Ascending aorta (tissue), 2 donors: ENCODE data around the gene SCPEP1. TPM values are rescaled to one million over a fixed set of nuclear protein-coding genes. Genes with fewer than 3 reads are reported as not detected.

Experiments
- DNase-seq, 2 donors: peaks; one replicate each; pipeline ENCODE4 v3.0.0-alpha.2; 2019; ENCODE audit warnings: low spot score in 2 of 2
- H3K27ac ChIP-seq, 2 donors: fragments of 200-600 bp; sonication (generic); one replicate each; pipeline ENCODE4 v1.5.1; 2016 to 2017; ENCODE audit warnings: mild to moderate bottlenecking in 1 of 2
- H3K27me3 ChIP-seq: fragments of 200-600 bp; sonication (generic); one replicate; pipeline ENCODE4 v1.5.1; 2017
- H3K36me3 ChIP-seq, 2 donors: fragments of 200-600 bp; sonication (generic); one replicate each; pipeline ENCODE4 v1.5.1; 2016
- H3K4me1 ChIP-seq, 2 donors: fragments of 200-600 bp; sonication (generic); one replicate each; pipeline ENCODE4 v1.5.1; 2016 to 2017; ENCODE audit warnings: mild to moderate bottlenecking in 1 of 2
- H3K4me3 ChIP-seq, 2 donors: fragments of 200-600 bp; sonication (generic); one replicate each; pipeline ENCODE4 v1.5.1; 2016 to 2017; ENCODE audit warnings: mild to moderate bottlenecking in 1 of 2
- H3K9me3 ChIP-seq, 2 donors: fragments of 200-600 bp; sonication (generic); one replicate each; pipeline ENCODE4 v1.5.1; 2016
- intact Hi-C: fragments of 100-400 bp; cut with DNase I; formaldehyde crosslinking; loops from one replicate; pipeline ENCODE4 v1.15.1; 2023
- total RNA-seq: library from RNA; depleted of rRNA; stranded (reverse); fragments of >200 nt; gene quantifications from one replicate; pipeline ENCODE4 v1.1.0, GENCODE V29; 2016
- TF ChIP-seq, protein P1 (sequence below), 3 experiments: fragments of 200-600 bp in 2 of 3; fragments of 450-650 bp in 1 of 3; sonication (generic) in 2 of 3; IDR thresholded peaks; one replicate each; pipeline ENCODE4 v1.5.1; 2016 to 2019; ENCODE audit warnings: antibody characterized with exemption in 3 of 3, mild to moderate bottlenecking in 1 of 3, moderate library complexity in 1 of 3

SCPEP1 gene
- total RNA-seq, 1 donor from 2014 or later = 76.2 TPM

DNA sequence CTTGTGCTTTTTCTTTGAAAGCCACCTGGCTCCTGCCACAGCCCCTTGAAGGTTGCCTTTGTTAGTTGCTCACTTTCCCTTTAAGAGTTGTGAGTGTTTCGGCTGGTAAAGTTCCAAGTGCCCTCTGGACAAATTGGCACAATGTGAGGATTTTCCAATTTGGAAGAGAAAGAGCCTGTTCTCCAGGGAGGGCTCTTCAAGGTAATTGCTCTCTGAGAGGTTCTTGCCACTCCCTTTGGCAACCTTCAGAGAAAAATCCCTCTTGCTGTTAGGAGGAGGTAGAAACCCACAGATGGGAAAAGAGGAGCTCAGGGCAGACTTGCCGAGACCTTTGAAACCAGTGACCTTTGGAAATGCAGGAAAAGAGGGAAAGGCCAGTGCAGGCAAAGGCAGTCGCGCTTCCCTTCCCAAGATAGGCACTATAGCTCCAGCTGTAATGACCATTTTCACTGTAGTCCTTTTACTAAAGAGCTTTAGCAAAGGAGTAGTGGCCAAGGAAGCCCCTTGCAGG, 58.1 kb downstream of the SCPEP1 start:
- Histone ChIP-seq H3K27me3 (no peaks in the 10 kb centered on the region), H3K36me3 (no peaks in the 10 kb centered on the region), H3K4me3 (peak overlapping the region in 1 of 2 donors; percentile 14), H3K4me1 (peaks cover 8 to 43% of the 10 kb centered on the region in 2 donors), H3K27ac (peak overlapping the region; percentile 6 to 39), H3K9me3 (no peaks in the 10 kb centered on the region)
- intact Hi-C loops = no loop called here
- DNase-seq = peak in 1 of 2 donors; percentile 71
- TF ChIP-seq, protein P1, sequence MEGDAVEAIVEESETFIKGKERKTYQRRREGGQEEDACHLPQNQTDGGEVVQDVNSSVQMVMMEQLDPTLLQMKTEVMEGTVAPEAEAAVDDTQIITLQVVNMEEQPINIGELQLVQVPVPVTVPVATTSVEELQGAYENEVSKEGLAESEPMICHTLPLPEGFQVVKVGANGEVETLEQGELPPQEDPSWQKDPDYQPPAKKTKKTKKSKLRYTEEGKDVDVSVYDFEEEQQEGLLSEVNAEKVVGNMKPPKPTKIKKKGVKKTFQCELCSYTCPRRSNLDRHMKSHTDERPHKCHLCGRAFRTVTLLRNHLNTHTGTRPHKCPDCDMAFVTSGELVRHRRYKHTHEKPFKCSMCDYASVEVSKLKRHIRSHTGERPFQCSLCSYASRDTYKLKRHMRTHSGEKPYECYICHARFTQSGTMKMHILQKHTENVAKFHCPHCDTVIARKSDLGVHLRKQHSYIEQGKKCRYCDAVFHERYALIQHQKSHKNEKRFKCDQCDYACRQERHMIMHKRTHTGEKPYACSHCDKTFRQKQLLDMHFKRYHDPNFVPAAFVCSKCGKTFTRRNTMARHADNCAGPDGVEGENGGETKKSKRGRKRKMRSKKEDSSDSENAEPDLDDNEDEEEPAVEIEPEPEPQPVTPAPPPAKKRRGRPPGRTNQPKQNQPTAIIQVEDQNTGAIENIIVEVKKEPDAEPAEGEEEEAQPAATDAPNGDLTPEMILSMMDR (IDR thresholded peaks at IDR 0.05) = no peak

DNA sequence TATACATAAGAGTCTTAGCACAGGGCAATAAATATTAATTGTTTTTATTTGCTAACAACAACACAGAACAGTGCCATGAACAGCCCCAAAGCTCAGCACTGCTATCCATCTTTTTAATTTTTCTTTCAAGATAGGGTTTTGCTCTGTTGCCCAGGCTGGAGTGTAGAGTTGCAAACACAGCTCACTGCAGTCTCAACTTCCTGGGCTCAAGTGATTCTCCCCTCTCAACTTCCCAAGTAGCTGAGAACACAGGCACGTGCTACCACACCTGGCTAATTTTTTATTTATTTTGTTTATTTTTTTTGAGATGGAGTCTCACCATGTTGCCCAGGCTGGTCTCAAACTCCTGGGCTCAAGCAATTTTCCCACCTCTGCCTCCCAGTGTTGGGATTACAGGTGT, 59.5 kb downstream of the SCPEP1 start:
- intact Hi-C loops = no loop called here
- H3K36me3 ChIP-seq = no peaks in the 10 kb centered on the region
- TF ChIP-seq, protein P1 (IDR thresholded peaks at IDR 0.05) = no peak
- no peak for DNase-seq
- no peaks in the 10 kb centered on the region for H3K27me3 ChIP-seq
- H3K27ac ChIP-seq = no peak overlapping the region
- peaks cover 8 to 36% of the 10 kb centered on the region in 2 donors for H3K4me1 ChIP-seq
- H3K4me3 ChIP-seq = no peak overlapping the region
- no peaks in the 10 kb centered on the region for H3K9me3 ChIP-seq

DNA sequence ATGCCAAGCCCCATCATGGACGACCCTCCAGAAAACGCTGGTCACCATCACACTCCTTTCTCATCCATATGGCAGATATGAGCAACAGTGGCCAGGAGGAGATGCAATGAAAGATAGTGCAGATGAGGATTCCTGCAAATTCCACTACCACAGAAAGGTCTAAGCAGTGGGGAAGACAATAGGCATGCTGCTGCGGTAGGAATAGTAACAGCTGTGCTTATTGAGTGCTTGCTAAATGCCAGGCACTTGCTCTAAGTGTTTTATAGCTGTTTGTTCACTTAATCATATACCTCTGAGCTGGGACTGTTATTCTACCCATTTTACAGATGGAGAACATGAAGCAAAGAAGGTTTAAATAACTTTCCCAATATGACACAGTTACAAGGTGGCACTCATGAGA, 60.6 kb downstream of the SCPEP1 start:
- no peak overlapping the region for H3K4me3 ChIP-seq
- intact Hi-C loops = no loop called here
- H3K9me3 ChIP-seq = no peaks in the 10 kb centered on the region
- peaks cover 8 to 35% of the 10 kb centered on the region in 2 donors for H3K4me1 ChIP-seq
- H3K36me3 ChIP-seq = no peaks in the 10 kb centered on the region
- H3K27ac ChIP-seq = no peak overlapping the region
- TF ChIP-seq, protein P1 (IDR thresholded peaks at IDR 0.05) = no peak
- DNase-seq = no peak
- no peaks in the 10 kb centered on the region for H3K27me3 ChIP-seq

DNA sequence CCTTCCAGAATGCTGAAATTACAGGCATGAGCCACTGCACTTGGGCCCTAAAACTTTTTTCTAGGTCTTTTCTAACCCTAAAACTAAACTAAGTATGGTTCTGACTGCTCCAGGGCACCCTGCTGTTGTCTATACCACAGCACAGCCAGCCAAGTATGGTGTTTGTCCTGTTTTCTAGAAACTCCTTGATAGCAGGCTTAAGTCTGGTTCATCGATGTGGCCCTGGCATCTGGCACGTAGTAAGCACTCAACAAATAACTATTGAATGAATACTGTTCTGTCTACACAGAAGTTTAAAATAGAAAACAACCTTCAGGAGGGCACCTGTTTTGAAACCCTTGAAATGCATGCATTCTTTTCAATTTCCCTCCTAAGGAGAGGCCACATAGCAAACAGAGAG, 62.6 kb downstream of the SCPEP1 start:
- Histone ChIP-seq H3K27ac (no peak overlapping the region), H3K36me3 (no peaks in the 10 kb centered on the region)
- intact Hi-C loops = no loop called here

DNA sequence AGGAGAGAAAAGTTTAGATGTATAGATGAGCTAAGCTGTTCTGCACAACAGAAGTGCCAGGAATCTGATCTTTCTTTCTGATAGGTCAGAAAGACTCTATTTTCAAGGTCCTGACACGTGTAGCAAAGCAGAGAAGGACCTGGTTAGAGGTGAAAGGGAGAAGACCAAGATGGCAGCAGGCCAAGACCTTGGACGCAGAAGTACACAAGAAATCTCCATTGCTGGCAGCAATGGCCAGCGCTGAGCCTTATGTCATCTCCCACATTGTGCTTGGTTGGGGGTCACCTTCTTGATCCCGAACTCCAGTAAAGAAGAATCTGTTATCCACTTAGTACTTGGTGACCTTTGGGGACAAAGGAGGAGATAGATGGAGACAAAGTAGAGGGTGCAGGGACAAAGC, 65.3 kb downstream of the SCPEP1 start:
- intact Hi-C loops = no loop called here
- no peaks in the 10 kb centered on the region for H3K9me3 ChIP-seq
- H3K27me3 ChIP-seq = peaks cover 3% of the 10 kb centered on the region
- TF ChIP-seq, protein P1 (IDR thresholded peaks at IDR 0.05) = no peak
- H3K4me3 ChIP-seq = no peak overlapping the region
- no peak overlapping the region for H3K27ac ChIP-seq
- H3K4me1 ChIP-seq = peaks cover 0 to 6% of the 10 kb centered on the region in 2 donors
- no peaks in the 10 kb centered on the region for H3K36me3 ChIP-seq
- no peak for DNase-seq

More for the DNA sequence above, 62.6 kb downstream of the SCPEP1 start:
- H3K27me3 ChIP-seq = peaks cover 3% of the 10 kb centered on the region
- no peak for DNase-seq
- peaks cover 0 to 19% of the 10 kb centered on the region in 2 donors for H3K4me1 ChIP-seq
- no peaks in the 10 kb centered on the region for H3K9me3 ChIP-seq
- TF ChIP-seq, protein P1 (IDR thresholded peaks at IDR 0.05) = no peak
- no peak overlapping the region for H3K4me3 ChIP-seq
